Activated CD4-positive, alpha-beta T cell treated with anti-CD3 and anti-CD28 coated beads, Interleukin-2, amount 10 ng/mL, durations not matched to agents 7 days and 5 days (primary cell): ENCODE measurements around the gene CPLANE1. TPM values are rescaled to one million over a fixed set of nuclear protein-coding genes. Genes with fewer than 3 reads are reported as not detected.
"Not testable (repeated sequence)": the region's sequence is repeated elsewhere in the genome, so short reads cannot be mapped to it uniquely, and the experiment has no call there.

Experiments
- CTCF ChIA-PET: fragments of 350-600 bp; sonication (Branson Sonifier 250); formaldehyde crosslinking; loops from one replicate; lab custom pipeline; 2021; ENCODE audit warnings: antibody characterized with exemption; lab: Charles Lee
- POLR2A ChIA-PET: fragments of 350-600 bp; sonication (Branson Sonifier 250); formaldehyde crosslinking; loops from one replicate; lab custom pipeline; 2021; ENCODE audit warnings: antibody characterized with exemption; lab: Charles Lee
- DNase-seq: peaks from one replicate; pipeline ENCODE4 v3.0.0-alpha.2; 2020
- H3K27ac Mint-ChIP-seq: one replicate; pipeline ENCODE4 v1.8.0; 2021; ENCODE audit warnings: mild to moderate bottlenecking, moderate library complexity, mixed read lengths
- H3K27me3 Mint-ChIP-seq: one replicate; pipeline ENCODE4 v1.8.0; 2021; ENCODE audit warnings: mixed read lengths
- H3K36me3 Mint-ChIP-seq: one replicate; pipeline ENCODE4 v1.8.0; 2021; ENCODE audit warnings: low read depth, mixed read lengths
- H3K4me1 Mint-ChIP-seq: one replicate; pipeline ENCODE4 v1.8.0; 2021; ENCODE audit warnings: mixed read lengths
- H3K4me3 Mint-ChIP-seq: one replicate; pipeline ENCODE4 v1.8.0; 2021; ENCODE audit warnings: mild to moderate bottlenecking, moderate library complexity, mixed read lengths
- H3K9me3 Mint-ChIP-seq: one replicate; pipeline ENCODE4 v1.8.0; 2021; ENCODE audit warnings: mixed read lengths
- total RNA-seq, 2 experiments: library from RNA; stranded (reverse); gene quantifications; one replicate each; pipeline ENCODE4 v1.2.3, GENCODE V29; 2021

CPLANE1 gene
- total RNA-seq, 2 experiments from 2014 or later, result 11.4 to 13.7 TPM

GRCh38 chr5:37153661-37154060 is 95.5 kb downstream of the CPLANE1 start:
- POLR2A ChIA-PET, result interaction anchor here (1.0 kb wide), 1 partner anchor 11 kb away, joined by 4 read pairs; no protein-coding TSS in a partner anchor
- Mint-ChIP-seq H3K27ac (no peak overlapping the region), H3K4me3 (no peak overlapping the region), H3K36me3 (peaks cover 32% of the 10 kb centered on the region), H3K27me3 (no peaks in the 10 kb centered on the region), H3K4me1 (peaks cover 5% of the 10 kb centered on the region), H3K9me3 (no peaks in the 10 kb centered on the region)
- no peak for DNase-seq
- CTCF ChIA-PET, result interaction anchor here (0.6 to 0.7 kb wide), 2 partner anchors 90 to 204 kb away, joined by 3 to 5 read pairs; no protein-coding TSS in a partner anchor

- Mint-ChIP-seq H3K27ac (no peak overlapping the region), H3K4me1 (no peaks in the 10 kb centered on the region), H3K27me3 (no peaks in the 10 kb centered on the region), H3K9me3 (peaks cover 10% of the 10 kb centered on the region), H3K4me3 (no peak overlapping the region), H3K36me3 (peaks cover 31% of the 10 kb centered on the region)
- CTCF ChIA-PET, result no interaction called here
- POLR2A ChIA-PET, result no interaction called here
- no peak for DNase-seq
These were observed 102.3 kb downstream of the CPLANE1 start for GRCh38 chr5:37146896-37147295.

GRCh38 chr5:37136694-37137093 is 112.5 kb downstream of the CPLANE1 start:
- POLR2A ChIA-PET, result no interaction called here

DNA sequence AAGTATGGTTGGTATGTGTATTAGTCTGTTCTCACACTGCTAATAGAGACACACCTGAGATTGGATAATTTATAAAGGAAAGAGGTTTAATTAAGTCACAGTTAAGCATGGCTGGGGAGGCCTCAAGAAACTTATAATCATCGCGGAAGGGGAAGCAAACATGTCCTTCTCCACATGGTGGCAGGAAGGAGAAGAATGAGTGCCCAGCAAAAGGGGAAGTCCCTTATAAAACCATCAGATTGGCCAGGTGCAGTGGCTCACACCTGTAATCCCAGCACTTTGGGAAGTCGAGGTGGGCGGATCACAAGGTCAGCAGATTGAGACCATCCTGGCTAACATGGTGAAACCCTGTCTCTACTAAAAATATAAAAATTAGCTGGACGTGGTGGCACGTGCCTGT is 113.9 kb downstream of the CPLANE1 start:
- H3K27me3 Mint-ChIP-seq, H3K4me3 Mint-ChIP-seq, POLR2A ChIA-PET, H3K27ac Mint-ChIP-seq, DNase-seq, H3K4me1 Mint-ChIP-seq, CTCF ChIA-PET: not testable (repeated sequence)
- peaks cover 31% of the 10 kb centered on the region for H3K9me3 Mint-ChIP-seq
- peaks cover 50% of the 10 kb centered on the region for H3K36me3 Mint-ChIP-seq

More at GRCh38 chr5:37136694-37137093, 112.5 kb downstream of the CPLANE1 start:
- H3K27ac Mint-ChIP-seq, result no peak overlapping the region
- no peaks in the 10 kb centered on the region for H3K4me1 Mint-ChIP-seq
- H3K36me3 Mint-ChIP-seq, result peaks cover 57% of the 10 kb centered on the region
- H3K9me3 Mint-ChIP-seq, result peaks cover 31% of the 10 kb centered on the region
- no peak for DNase-seq
- no peaks in the 10 kb centered on the region for H3K27me3 Mint-ChIP-seq
- CTCF ChIA-PET, result no interaction called here
- no peak overlapping the region for H3K4me3 Mint-ChIP-seq

- ChIA-PET CTCF (interaction anchor here (0.6 kb wide), 2 partner anchors 14 to 63 kb away, joined by 3 read pairs; no protein-coding TSS in a partner anchor), POLR2A (no interaction called here)
- Mint-ChIP-seq H3K27me3 (no peaks in the 10 kb centered on the region), H3K36me3 (peaks cover 54% of the 10 kb centered on the region), H3K9me3 (peaks cover 31% of the 10 kb centered on the region), H3K27ac (no peak overlapping the region), H3K4me3 (no peak overlapping the region), H3K4me1 (no peaks in the 10 kb centered on the region)
- DNase-seq, result no peak
These were observed 115.2 kb downstream of the CPLANE1 start for GRCh38 chr5:37133939-37134338.

DNA sequence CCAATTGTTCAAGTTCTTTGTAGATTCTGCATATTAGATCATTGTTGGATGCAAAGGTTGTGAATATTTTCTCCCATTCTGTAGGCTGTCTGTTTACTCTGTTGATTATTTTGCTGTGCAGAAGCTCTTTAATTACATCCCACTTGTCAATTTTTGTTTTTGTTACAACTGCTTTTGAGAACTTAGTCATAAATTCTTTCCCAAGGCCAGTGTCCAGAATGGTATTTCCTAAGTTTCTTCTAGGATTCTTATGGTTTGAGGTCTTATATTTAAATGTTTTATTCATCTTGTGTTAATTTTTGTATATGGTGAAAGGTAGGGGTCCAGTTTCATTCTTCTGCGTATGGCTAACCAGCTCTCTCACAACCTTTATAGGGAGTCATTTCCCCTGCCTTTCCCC is 116.5 kb downstream of the CPLANE1 start:
- CTCF ChIA-PET, result interaction anchor here (0.7 kb wide), 1 partner anchor 22 kb away, joined by 3 read pairs; no protein-coding TSS in a partner anchor
- Mint-ChIP-seq H3K4me1 (no peaks in the 10 kb centered on the region), H3K9me3 (peaks cover 29% of the 10 kb centered on the region), H3K27ac (no peak overlapping the region), H3K27me3 (no peaks in the 10 kb centered on the region), H3K36me3 (peaks cover 53% of the 10 kb centered on the region), H3K4me3 (no peak overlapping the region)
- POLR2A ChIA-PET, result no interaction called here
- DNase-seq, result no peak

DNA sequence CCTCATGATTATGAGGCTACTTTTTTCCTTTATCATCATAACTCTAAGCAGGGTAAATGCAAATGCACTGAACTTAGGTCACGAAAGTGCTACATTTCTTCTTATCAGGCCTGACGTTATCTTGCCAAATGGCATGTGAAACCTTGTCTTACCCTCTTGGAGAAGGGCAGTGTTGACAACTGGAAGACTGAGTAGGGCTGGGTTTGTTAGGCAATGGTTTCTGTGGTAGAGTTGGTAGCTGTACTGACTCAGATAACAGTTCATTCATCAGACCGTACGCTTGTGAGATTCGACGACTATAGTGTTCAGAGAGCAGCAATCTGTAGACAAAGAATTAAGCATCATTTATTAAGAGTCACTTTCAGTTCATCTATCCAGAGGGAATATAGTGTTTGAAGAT is 127.7 kb downstream of the CPLANE1 start:
- no peaks in the 10 kb centered on the region for H3K9me3 Mint-ChIP-seq
- ChIA-PET CTCF (interaction anchor here (1.3 kb wide), 1 partner anchor 9 kb away, joined by 3 read pairs; no protein-coding TSS in a partner anchor), POLR2A (no interaction called here)
- peaks cover 29% of the 10 kb centered on the region for H3K36me3 Mint-ChIP-seq
- no peak for DNase-seq
- H3K27ac Mint-ChIP-seq, result no peak overlapping the region
- peaks cover 20% of the 10 kb centered on the region for H3K4me1 Mint-ChIP-seq
- H3K27me3 Mint-ChIP-seq, result no peaks in the 10 kb centered on the region
- H3K4me3 Mint-ChIP-seq, result no peak overlapping the region

- Mint-ChIP-seq H3K27me3 (no peaks in the 10 kb centered on the region), H3K36me3 (peaks cover 30% of the 10 kb centered on the region), H3K27ac (no peak overlapping the region), H3K4me1 (peaks cover 20% of the 10 kb centered on the region), H3K4me3 (no peak overlapping the region), H3K9me3 (no peaks in the 10 kb centered on the region)
- ChIA-PET POLR2A (no interaction called here), CTCF (interaction anchor here (1.3 to 1.4 kb wide), 2 partner anchors 8 to 9 kb away, joined by 3 read pairs; no protein-coding TSS in a partner anchor)
- no peak for DNase-seq
These were observed 128.1 kb downstream of the CPLANE1 start for GRCh38 chr5:37121027-37121426.

DNA sequence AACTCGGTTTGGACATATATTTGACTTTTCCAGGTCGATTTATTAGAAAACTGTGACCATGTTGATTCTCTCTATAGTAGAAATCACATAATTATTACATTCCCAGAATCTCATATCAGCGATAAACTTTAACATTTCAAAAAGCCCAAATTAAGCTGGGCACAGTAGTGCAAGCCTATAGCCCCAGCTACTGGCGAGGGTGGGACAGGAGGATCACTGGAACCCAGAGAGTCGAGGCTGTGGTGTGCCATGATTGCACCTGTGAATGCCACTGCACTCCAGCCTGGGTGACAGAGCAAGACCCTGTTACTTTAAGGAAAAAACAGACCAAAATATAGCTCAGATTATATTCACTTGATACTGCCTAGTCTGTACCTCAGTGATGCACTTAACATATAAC is 128.9 kb downstream of the CPLANE1 start:
- H3K27me3 Mint-ChIP-seq, result no peaks in the 10 kb centered on the region
- peaks cover 20% of the 10 kb centered on the region for H3K4me1 Mint-ChIP-seq
- H3K4me3 Mint-ChIP-seq, result no peak overlapping the region
- H3K36me3 Mint-ChIP-seq, result peaks cover 31% of the 10 kb centered on the region
- H3K27ac Mint-ChIP-seq, result peak overlapping the region; percentile 26
- ChIA-PET POLR2A (no interaction called here), CTCF (interaction anchor here (0.6 to 1.4 kb wide), 2 partner anchors 9 to 13 kb away, joined by 3 read pairs; no protein-coding TSS in a partner anchor)
- no peaks in the 10 kb centered on the region for H3K9me3 Mint-ChIP-seq
- peak; percentile 22 for DNase-seq

GRCh38 chr5:37116359-37116758 is 132.8 kb downstream of the CPLANE1 start:
- Mint-ChIP-seq H3K4me3 (no peak overlapping the region), H3K36me3 (peaks cover 45% of the 10 kb centered on the region), H3K4me1 (peaks cover 38% of the 10 kb centered on the region), H3K27me3 (no peaks in the 10 kb centered on the region), H3K27ac (no peak overlapping the region), H3K9me3 (peaks cover 13% of the 10 kb centered on the region)
- DNase-seq, result no peak
- ChIA-PET POLR2A (no interaction called here), CTCF (no interaction called here)

DNA sequence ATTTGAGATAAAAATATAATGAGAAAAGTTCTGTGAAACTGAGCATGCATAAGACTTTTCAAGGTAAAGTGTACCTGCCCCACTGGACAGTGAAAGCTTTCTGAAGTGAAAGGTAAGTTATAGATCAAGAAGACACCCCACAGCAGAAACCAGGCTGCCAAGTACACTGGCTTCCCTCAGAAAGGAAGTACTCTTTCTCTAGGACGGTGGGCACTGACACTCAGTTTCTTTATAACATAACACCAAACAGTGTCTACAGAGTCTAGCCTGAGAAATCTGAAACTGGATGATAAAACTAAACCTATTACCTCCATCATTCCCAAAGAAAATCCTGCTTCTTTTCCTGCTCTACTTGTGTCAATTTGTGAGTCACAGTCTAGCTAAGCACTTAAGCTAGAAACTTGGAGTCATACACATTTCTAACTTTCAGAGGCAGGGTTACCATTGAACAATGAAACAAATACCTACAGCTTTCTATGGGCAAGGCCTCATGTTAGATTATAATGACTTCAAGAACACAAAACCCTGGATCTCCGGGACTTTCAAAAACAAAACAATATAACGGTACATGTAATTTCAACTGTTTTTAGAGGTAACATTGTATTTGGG is 136.7 kb downstream of the CPLANE1 start:
- Mint-ChIP-seq H3K27me3 (no peaks in the 10 kb centered on the region), H3K4me3 (peak overlapping the region; percentile 52), H3K36me3 (peaks cover 55% of the 10 kb centered on the region), H3K9me3 (peaks cover 13% of the 10 kb centered on the region), H3K27ac (peak overlapping the region; percentile 89), H3K4me1 (peaks cover 45% of the 10 kb centered on the region)
- CTCF ChIA-PET, result interaction anchor here (1.0 to 1.5 kb wide), 3 partner anchors 9 to 33 kb away, joined by 3 to 4 read pairs (median 3); no protein-coding TSS in a partner anchor
- POLR2A ChIA-PET, result no interaction called here
- peak; percentile 24 for DNase-seq

- Mint-ChIP-seq H3K36me3 (peaks cover 59% of the 10 kb centered on the region), H3K9me3 (peaks cover 13% of the 10 kb centered on the region), H3K4me1 (peaks cover 45% of the 10 kb centered on the region), H3K27me3 (no peaks in the 10 kb centered on the region), H3K4me3 (peak overlapping the region; percentile 52), H3K27ac (peak overlapping the region; percentile 89)
- DNase-seq, result peak; percentile 67
- CTCF ChIA-PET, result interaction anchor here (0.6 to 1.5 kb wide), 5 partner anchors 8 to 64 kb away, joined by 3 to 4 read pairs (median 3); no protein-coding TSS in a partner anchor
- POLR2A ChIA-PET, result no interaction called here
These were observed 137.5 kb downstream of the CPLANE1 start for GRCh38 chr5:37111426-37112382.
